Osteocyte (in vitro differentiated cells): Measurements from ENCODE around the gene RPS15. TPM values are rescaled to one million over a fixed set of nuclear protein-coding genes. Genes with fewer than 3 reads are reported as not detected.

ENCODE experiments used
- DNase-seq: peaks from one replicate; pipeline ENCODE4 v3.0.0; 2021; ENCODE audit warnings: mixed read lengths; ENCODE audit not compliant: unreplicated experiment; ENCODE audit errors: extremely low spot score
- H3K27ac Mint-ChIP-seq: one replicate; pipeline ENCODE4 v1.8.0; 2021; ENCODE audit warnings: mild to moderate bottlenecking, mixed read lengths; ENCODE audit not compliant: unreplicated experiment
- H3K27me3 Mint-ChIP-seq: one replicate; pipeline ENCODE4 v1.8.0; 2021; ENCODE audit warnings: mixed read lengths; ENCODE audit not compliant: unreplicated experiment
- H3K36me3 Mint-ChIP-seq: one replicate; pipeline ENCODE4 v1.8.0; 2021; ENCODE audit warnings: mixed read lengths; ENCODE audit not compliant: unreplicated experiment
- H3K4me1 Mint-ChIP-seq: one replicate; pipeline ENCODE4 v1.8.0; 2021; ENCODE audit warnings: mixed read lengths; ENCODE audit not compliant: unreplicated experiment
- H3K4me3 Mint-ChIP-seq: one replicate; pipeline ENCODE4 v1.8.0; 2021; ENCODE audit warnings: mild to moderate bottlenecking, moderate library complexity, mixed read lengths; ENCODE audit not compliant: unreplicated experiment
- H3K9me3 Mint-ChIP-seq: one replicate; pipeline ENCODE4 v1.8.0; 2021; ENCODE audit warnings: mixed read lengths; ENCODE audit not compliant: unreplicated experiment
- CTCF ChIP-seq: fragments of 200-600 bp; sonication (generic); IDR thresholded peaks from 2 replicates; pipeline ENCODE4 v1.5.0; 2021; ENCODE audit warnings: antibody characterized with exemption, mild to moderate bottlenecking, moderate library complexity
- total RNA-seq: library from RNA; stranded (reverse); gene quantifications from 2 replicates; pipeline ENCODE4 v1.2.1, GENCODE V29; 2021

RPS15 gene
- total RNA-seq, 1 donor from 2014 or later, result 932 TPM

- Mint-ChIP-seq H3K9me3 (no peaks in the 10 kb centered on the region), H3K4me3 (no peak overlapping the region), H3K27ac (no peak overlapping the region), H3K4me1 (peaks cover 2% of the 10 kb centered on the region), H3K36me3 (peaks cover 22% of the 10 kb centered on the region), H3K27me3 (no peaks in the 10 kb centered on the region)
- no peak for DNase-seq
- TF ChIP-seq CTCF, result no peak
These were observed 45.8 kb upstream of the RPS15 start for GRCh38 chr19:1392407-1392806.

DNA sequence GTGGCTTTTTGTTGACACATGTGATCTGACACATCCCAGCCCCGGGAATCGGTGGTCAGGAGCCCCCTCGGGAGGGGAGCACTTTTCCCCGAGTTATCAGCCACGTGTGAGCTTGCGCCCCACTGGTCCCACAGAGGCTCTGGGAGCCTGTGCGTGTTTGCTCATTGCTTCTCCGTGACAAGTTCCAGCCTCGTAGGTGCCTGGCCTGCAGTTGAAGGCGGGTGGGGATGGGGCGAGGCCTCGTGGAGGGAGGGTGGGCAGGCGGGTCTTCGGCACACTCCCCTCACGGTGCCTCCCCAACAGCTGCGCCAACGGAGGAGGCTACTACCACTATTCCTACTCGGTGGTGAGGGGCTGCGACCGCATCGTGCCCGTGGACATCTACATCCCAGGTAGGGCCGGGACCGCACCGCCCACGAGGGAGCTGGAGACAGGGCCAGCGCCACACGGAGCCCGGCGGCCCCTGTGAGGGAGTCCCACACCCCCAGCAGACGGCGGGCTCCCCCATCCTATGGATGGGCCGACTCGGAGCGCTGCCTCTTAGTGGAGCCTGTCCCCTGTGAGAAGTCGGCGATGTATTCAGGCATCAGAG lies 45.2 kb upstream of the RPS15 start:
- H3K27me3 Mint-ChIP-seq, result no peaks in the 10 kb centered on the region
- H3K27ac Mint-ChIP-seq, result no peak overlapping the region
- no peak overlapping the region for H3K4me3 Mint-ChIP-seq
- no peak for TF ChIP-seq CTCF
- DNase-seq, result no peak
- no peaks in the 10 kb centered on the region for H3K9me3 Mint-ChIP-seq
- peaks cover 2% of the 10 kb centered on the region for H3K4me1 Mint-ChIP-seq
- H3K36me3 Mint-ChIP-seq, result peaks cover 22% of the 10 kb centered on the region

DNA sequence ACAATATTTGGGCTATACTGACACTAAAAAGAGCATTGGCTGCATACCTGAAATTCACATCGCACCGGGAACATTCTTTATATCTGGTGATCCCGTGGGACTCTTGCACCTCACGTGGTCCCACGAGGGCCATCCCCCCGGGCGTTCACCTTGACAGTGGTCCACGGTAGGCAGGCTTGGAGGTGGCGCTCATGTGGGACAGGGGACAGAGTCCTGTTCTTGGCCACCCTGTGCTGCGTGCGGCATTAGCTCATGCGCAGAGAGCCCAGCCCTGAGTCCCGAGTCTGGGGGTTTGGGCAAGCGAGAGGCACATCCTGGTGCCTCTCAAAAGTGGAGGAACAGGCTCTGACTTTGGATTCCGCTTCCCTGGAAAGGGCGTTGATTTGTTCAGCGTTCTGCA lies 44.4 kb upstream of the RPS15 start:
- DNase-seq, result no peak
- Mint-ChIP-seq H3K9me3 (no peaks in the 10 kb centered on the region), H3K27ac (no peak overlapping the region), H3K27me3 (no peaks in the 10 kb centered on the region), H3K4me1 (peaks cover 2% of the 10 kb centered on the region), H3K36me3 (peaks cover 22% of the 10 kb centered on the region), H3K4me3 (no peak overlapping the region)
- no peak for TF ChIP-seq CTCF

- H3K27ac Mint-ChIP-seq, result no peak overlapping the region
- peaks cover 2% of the 10 kb centered on the region for H3K4me1 Mint-ChIP-seq
- TF ChIP-seq CTCF, result no peak
- H3K9me3 Mint-ChIP-seq, result no peaks in the 10 kb centered on the region
- no peaks in the 10 kb centered on the region for H3K27me3 Mint-ChIP-seq
- DNase-seq, result no peak
- H3K36me3 Mint-ChIP-seq, result peaks cover 15% of the 10 kb centered on the region
- no peak overlapping the region for H3K4me3 Mint-ChIP-seq
These were observed 43.7 kb upstream of the RPS15 start for GRCh38 chr19:1394252-1395193.
